ENCODE results near the gene NLGN1.

The NLGN1 gene

GRCh38 chr3:173774294-173774693, 376.8 kb downstream of the NLGN1 start:
- no peak for DNase-seq

- DNase-seq = no peak
Observed at GRCh38 chr3:173778251-173778650, 380.7 kb downstream of the NLGN1 start.

DNA sequence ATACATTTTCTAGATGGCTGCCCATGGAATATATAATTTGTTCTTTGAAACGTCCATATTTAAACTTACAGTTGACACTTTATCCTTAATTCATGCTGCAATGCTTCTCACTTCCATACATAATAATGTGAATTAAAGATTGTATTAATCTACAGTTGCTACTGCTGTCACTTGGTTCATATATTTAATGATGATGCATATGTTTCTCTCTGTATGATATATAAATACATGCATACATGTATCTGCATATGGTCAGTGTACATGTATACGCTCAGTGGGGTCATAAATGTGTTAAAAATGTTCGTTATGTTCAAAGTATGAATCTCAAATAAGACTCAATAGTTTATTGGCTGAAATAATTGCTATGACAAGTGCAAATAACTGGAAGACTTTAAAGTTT, 382.5 kb downstream of the NLGN1 start:
- no peak for DNase-seq

DNA sequence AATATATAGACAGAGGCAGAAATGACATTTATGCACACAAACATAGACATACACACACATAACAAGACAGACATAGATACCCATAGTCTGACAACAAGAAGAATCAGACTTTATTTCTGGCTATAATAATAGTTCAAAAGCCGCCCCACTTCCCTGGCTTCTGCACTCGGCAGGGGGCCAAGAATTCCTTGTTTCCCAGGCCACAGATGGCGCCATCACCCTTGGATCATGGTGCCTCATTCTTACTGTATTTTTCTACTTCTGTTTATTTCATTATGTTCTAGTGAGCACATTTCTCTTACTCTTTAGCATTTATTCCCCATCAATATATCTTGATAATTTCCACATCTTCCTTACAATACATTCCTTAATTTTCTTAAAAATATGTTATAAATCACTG, 387.5 kb downstream of the NLGN1 start:
- DNase-seq = no peak

DNA sequence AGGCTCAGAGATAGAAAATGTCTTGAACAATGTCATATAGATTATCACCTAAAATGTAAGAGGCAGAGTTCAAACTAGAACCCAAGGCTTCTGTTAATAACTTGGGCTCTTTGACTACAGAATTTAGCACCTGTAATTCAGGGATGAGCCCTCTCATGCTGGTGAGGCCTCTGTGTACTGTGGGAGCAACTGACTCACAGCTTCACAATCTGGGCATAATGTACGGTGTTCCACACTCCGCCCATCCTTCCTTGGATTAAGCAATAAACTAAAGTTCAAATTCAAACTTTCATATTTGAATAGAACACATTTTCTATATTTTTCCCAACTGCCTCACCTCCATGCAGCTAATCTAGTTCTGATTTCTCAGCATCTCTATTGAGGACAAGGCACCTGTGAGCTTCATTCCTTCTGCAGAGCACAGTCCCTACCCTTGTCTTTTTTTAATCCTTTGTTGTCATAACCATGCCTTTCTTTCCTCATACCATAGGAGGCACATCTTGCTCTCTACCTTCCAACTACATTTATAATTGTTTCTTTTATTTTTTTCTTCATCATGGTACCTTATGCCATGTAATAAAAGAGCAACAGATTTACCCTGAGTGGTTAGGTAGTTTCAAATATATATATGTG, 392.1 kb downstream of the NLGN1 start:
- no peak for DNase-seq

DNA sequence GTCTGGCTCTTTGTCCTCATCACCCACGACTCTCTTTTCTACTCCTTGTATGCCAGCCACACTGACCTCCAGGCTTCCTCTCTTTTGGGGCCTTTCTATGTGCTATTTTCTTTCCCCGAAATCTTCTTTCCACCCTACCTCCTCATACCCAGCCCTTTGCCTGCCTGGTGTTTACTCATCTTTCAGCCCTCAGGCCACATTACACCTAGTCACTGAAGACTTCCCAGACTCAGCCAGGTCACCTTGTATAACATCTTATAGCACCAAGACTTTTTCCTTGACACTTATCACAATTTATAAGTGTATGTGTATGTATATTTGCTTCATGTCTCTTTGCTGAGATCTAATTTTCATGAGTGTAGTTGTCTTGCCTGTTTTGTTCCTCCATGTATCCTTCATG, 396.4 kb downstream of the NLGN1 start:
- DNase-seq = no peak

DNA sequence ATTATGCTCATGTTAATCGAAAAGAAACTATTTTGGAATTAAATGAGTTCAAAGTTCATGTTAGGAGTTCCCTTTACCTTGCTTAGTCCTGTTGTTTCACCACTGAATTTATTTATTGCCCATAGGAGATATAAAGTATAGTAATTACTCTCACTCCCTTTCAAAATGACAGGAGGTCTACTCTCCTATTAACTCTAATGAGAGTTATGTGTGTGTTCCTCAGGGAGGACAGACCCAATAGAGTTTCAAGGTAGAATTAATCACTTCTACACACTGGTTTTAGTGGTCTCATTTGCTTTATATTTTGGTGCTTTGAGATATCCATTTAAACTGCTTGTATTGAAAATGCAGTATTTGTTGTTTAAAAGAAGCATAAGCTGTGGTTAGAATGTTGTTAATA, 398.9 kb downstream of the NLGN1 start:
- DNase-seq = no peak

GRCh38 chr3:173796890-173797289, 399.3 kb downstream of the NLGN1 start:
- no peak for DNase-seq

- no peak for DNase-seq
Observed at GRCh38 chr3:173799060-173799816, 401.7 kb downstream of the NLGN1 start.

GRCh38 chr3:173800154-173800553, 402.6 kb downstream of the NLGN1 start:
- no peak for DNase-seq

GRCh38 chr3:173814809-173815208, 417.3 kb downstream of the NLGN1 start:
- no peak for DNase-seq

- no peak for DNase-seq
Observed at GRCh38 chr3:173819368-173819767, 421.8 kb downstream of the NLGN1 start.

GRCh38 chr3:173823911-173824460, 426.4 kb downstream of the NLGN1 start:
- DNase-seq = no peak

DNA sequence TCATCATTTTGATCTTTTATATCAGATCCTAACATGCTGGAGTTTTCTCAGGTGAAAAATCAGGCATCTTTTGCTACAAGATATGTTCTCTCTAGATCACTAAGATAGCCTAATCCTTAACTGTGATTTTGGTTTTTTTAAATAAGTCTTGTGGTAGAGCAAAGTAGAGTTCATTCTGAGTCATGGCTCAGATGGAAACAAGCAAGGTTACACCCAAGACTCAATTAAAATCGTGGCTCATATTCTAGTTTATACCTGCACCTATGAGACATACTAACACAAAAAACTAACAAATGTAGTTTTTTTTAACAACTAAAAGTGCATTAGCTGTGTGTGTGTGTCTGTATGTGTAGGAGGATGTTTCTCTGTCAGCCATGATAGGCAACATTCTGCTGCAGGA, 428.2 kb downstream of the NLGN1 start:
- DNase-seq = no peak

- DNase-seq = no peak
Observed at GRCh38 chr3:173826416-173826815, 428.9 kb downstream of the NLGN1 start.

DNA sequence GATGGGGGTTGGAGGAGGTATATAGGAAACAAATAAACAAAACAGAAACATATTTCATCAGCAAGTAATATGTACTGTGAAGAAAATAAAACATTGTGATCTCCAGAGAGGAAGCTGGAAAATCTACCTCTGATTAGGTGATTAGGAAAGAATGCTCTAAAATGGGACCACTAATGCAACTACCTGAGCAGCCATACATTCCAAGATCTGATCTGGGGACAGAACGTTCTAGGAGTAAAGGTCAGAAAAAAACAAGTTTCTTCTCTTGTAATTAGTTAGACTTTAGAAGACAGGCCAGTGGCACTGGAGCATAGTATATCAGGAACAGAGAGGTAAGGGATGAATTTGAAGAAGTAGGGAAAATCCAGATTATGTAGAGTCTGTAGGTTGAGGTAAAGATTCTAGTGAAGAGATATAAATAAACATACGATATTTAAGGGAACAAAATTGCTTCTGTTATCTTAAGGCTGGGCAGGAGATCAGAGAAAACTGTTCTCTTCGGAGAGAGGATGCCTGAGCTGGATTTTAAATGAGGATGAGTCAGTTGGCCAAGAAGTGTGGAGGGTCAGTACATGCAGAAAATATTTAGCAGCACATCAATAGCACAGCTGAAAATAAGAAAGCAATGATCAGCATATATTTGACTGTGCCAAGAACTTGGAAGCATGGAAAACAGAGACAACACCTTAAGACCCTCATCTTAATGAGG, 429.5 kb downstream of the NLGN1 start:
- no peak for DNase-seq

- DNase-seq = no peak
Observed at GRCh38 chr3:173838644-173839043, 441.1 kb downstream of the NLGN1 start.

GRCh38 chr3:173839859-173840258, 442.3 kb downstream of the NLGN1 start:
- DNase-seq = no peak

GRCh38 chr3:173841334-173841733, 443.8 kb downstream of the NLGN1 start:
- DNase-seq = no peak

DNA sequence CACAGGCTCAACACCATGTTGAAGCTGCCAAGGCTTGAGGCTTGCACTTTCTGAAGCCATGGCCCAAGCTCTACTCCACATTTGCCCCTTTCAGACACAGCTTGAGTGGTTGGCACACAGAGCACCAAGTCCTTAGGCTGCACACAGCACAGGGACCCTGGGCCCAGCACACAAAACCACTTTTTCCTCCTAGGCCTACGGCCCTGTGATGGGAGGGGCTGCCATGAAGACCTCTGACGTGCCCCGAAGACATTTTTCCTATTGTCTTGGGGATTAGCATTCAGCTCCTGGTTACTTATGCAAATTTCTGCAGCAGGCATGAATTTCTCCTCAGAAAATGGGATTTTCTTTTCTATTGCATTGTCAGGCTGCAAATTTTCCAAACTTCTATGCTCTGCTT, 445.5 kb downstream of the NLGN1 start:
- DNase-seq = no peak

DNA sequence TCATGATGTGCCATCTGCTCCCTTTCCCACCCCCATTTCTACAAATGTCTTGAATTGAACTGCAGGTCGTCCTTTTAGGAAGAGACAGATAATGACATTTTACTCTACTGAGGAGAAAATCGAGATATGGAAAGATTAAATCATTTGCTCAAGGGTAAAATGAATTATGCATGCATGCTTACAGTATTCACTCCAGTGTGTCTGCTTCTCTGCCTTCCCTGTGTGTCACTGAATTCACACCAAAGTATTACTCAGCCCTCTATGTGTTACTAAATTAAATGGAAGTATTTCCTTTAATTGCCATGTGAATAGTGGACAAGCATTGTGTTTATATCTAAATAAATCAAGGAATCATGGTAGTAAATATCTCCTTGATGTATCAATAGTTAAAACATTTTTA, 449.0 kb downstream of the NLGN1 start:
- DNase-seq = no peak

GRCh38 chr3:173849489-173849888, 451.9 kb downstream of the NLGN1 start:
- DNase-seq = no peak

- no peak for DNase-seq
Observed at GRCh38 chr3:173857154-173857553, 459.6 kb downstream of the NLGN1 start.

GRCh38 chr3:173862701-173863100, 465.2 kb downstream of the NLGN1 start:
- no peak for DNase-seq

All from activated CD4-positive, alpha-beta T cell treated with anti-CD3 and anti-CD28 coated beads, Interleukin-2, Interleukin-6, amounts not matched to agents 100 ng/mL and 50 ng/mL, durations not matched to agents 16 hours and 8 hours (primary cell).